ENCODE measurements around the gene ORC5.

ORC5 gene

DNA sequence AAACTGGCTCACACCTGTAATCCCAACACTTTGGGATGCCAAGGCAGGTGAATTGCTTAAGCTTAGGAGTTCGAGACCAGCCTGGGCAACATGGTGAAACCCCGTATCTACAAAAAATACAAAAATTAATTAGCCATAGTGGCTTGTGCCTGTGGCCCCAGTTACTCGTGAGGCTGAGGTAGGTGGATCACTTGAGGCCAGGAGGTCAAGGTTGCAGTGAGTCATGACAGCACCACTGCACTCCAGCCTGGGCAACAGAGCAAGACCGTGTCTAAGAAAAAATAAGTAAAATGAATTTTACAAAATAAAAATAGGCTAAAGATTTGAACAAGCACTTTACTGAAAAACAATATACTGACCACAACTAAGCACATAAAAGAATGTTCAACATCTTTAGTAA, 9.8 kb upstream of the ORC5 start (continued):
- TF ChIP-seq, protein P1, sequence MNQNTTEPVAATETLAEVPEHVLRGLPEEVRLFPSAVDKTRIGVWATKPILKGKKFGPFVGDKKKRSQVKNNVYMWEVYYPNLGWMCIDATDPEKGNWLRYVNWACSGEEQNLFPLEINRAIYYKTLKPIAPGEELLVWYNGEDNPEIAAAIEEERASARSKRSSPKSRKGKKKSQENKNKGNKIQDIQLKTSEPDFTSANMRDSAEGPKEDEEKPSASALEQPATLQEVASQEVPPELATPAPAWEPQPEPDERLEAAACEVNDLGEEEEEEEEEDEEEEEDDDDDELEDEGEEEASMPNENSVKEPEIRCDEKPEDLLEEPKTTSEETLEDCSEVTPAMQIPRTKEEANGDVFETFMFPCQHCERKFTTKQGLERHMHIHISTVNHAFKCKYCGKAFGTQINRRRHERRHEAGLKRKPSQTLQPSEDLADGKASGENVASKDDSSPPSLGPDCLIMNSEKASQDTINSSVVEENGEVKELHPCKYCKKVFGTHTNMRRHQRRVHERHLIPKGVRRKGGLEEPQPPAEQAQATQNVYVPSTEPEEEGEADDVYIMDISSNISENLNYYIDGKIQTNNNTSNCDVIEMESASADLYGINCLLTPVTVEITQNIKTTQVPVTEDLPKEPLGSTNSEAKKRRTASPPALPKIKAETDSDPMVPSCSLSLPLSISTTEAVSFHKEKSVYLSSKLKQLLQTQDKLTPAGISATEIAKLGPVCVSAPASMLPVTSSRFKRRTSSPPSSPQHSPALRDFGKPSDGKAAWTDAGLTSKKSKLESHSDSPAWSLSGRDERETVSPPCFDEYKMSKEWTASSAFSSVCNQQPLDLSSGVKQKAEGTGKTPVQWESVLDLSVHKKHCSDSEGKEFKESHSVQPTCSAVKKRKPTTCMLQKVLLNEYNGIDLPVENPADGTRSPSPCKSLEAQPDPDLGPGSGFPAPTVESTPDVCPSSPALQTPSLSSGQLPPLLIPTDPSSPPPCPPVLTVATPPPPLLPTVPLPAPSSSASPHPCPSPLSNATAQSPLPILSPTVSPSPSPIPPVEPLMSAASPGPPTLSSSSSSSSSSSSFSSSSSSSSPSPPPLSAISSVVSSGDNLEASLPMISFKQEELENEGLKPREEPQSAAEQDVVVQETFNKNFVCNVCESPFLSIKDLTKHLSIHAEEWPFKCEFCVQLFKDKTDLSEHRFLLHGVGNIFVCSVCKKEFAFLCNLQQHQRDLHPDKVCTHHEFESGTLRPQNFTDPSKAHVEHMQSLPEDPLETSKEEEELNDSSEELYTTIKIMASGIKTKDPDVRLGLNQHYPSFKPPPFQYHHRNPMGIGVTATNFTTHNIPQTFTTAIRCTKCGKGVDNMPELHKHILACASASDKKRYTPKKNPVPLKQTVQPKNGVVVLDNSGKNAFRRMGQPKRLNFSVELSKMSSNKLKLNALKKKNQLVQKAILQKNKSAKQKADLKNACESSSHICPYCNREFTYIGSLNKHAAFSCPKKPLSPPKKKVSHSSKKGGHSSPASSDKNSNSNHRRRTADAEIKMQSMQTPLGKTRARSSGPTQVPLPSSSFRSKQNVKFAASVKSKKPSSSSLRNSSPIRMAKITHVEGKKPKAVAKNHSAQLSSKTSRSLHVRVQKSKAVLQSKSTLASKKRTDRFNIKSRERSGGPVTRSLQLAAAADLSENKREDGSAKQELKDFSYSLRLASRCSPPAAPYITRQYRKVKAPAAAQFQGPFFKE (tag by site-specific recombination; IDR thresholded peaks at IDR 0.05; ENCODE audit: borderline replicate concordance), result no peak
- TF ChIP-seq KLF9 (tag by site-specific recombination; IDR thresholded peaks at IDR 0.05; ENCODE audit: low read depth) (no peak), ZNF777 (tag by site-specific recombination; IDR thresholded peaks at IDR 0.05; ENCODE audit: borderline replicate concordance) (no peak), ZNF175 (tag by site-specific recombination; IDR thresholded peaks at IDR 0.05) (no peak), YY2 (tag by site-specific recombination; IDR thresholded peaks at IDR 0.05) (no peak), ZNF114 (tag by site-specific recombination; IDR thresholded peaks at IDR 0.05) (no peak), ZSCAN16 (tag by site-specific recombination; IDR thresholded peaks at IDR 0.05) (no peak), OSR2 (tag by site-specific recombination; IDR thresholded peaks at IDR 0.05) (no peak), ZNF426 (tag by site-specific recombination; IDR thresholded peaks at IDR 0.05) (no peak)
- TF ChIP-seq, protein P2, sequence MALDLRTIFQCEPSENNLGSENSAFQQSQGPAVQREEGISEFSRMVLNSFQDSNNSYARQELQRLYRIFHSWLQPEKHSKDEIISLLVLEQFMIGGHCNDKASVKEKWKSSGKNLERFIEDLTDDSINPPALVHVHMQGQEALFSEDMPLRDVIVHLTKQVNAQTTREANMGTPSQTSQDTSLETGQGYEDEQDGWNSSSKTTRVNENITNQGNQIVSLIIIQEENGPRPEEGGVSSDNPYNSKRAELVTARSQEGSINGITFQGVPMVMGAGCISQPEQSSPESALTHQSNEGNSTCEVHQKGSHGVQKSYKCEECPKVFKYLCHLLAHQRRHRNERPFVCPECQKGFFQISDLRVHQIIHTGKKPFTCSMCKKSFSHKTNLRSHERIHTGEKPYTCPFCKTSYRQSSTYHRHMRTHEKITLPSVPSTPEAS (tag by site-specific recombination; IDR thresholded peaks at IDR 0.05), result no peak
- TF ChIP-seq, protein P3, sequence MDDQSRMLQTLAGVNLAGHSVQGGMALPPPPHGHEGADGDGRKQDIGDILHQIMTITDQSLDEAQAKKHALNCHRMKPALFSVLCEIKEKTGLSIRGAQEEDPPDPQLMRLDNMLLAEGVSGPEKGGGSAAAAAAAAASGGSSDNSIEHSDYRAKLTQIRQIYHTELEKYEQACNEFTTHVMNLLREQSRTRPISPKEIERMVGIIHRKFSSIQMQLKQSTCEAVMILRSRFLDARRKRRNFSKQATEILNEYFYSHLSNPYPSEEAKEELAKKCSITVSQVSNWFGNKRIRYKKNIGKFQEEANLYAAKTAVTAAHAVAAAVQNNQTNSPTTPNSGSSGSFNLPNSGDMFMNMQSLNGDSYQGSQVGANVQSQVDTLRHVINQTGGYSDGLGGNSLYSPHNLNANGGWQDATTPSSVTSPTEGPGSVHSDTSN (CRISPR knock-in tag; IDR thresholded peaks at IDR 0.05), result no peak

DNA sequence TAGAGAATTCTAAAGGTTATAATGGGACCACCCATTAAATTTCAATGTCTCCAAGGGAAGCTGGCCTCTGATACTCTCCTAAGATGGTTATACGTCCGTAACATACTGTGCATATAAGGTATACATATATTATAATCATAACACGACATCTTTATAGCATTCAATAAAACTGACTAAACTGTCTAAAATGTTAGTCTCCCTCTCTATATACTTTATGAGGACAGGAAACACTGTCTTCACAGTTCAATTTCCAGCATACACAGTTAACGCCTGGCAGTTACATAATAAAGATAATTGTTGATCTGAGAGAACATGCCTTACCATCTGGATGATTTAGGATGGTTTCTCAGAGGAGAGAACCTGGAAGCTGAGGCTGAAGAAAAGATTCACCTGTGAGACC, 1.2 kb upstream of the ORC5 start:
- ChIA-PET POLR2A (no interaction called here), CTCF (interaction anchor here (1.8 kb wide), 1 partner anchor 110 kb away, joined by 3 read pairs; no protein-coding TSS in a partner anchor)
- TF ChIP-seq, protein P4, sequence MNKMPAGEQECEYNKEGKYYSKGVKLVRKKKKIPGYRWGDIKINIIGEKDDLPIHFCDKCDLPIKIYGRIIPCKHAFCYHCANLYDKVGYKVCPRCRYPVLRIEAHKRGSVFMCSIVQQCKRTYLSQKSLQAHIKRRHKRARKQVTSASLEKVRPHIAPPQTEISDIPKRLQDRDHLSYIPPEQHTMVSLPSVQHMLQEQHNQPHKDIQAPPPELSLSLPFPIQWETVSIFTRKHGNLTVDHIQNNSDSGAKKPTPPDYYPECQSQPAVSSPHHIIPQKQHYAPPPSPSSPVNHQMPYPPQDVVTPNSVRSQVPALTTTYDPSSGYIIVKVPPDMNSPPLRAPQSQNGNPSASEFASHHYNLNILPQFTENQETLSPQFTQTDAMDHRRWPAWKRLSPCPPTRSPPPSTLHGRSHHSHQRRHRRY (tag by site-specific recombination; IDR thresholded peaks at IDR 0.05), result no peak
- TF ChIP-seq YY1 (tag by site-specific recombination; IDR thresholded peaks at IDR 0.05) (no peak), ZNF146 (tag by site-specific recombination; IDR thresholded peaks at IDR 0.05) (no peak), PRDM1 (tag by site-specific recombination; IDR thresholded peaks at IDR 0.05) (no peak), ZNF274 (IDR thresholded peaks at IDR 0.05; ENCODE audit: low read length) (no peak), ZNF274 (tag by site-specific recombination; IDR thresholded peaks at IDR 0.05; ENCODE audit: borderline replicate concordance) (no peak)
- Histone ChIP-seq H3K9me3 (ENCODE audit: control insufficient read depth, insufficient read depth, low read depth, low read length) (no peaks in the 10 kb centered on the region), H3K4me1 (ENCODE audit: control insufficient read depth, insufficient read depth, low read length) (peaks cover 7% of the 10 kb centered on the region; the same call in 1 of the 2 replicates), H3K4me3 (ENCODE audit: low read depth, low read length) (no peak overlapping the region), H3K36me3 (ENCODE audit: control insufficient read depth in 2 of 2, insufficient read depth in 1 of 2, low read length in 2 of 2) (peaks cover 0 to 1% of the 10 kb centered on the region in 2 experiments; a peak in 1 of 3 replicates), H3K27ac (ENCODE audit: extremely low read depth, low read depth, low read length) (no peak overlapping the region)

Measured in HEK293 (cell line).